ENCODE results near the gene MAP2K7.
"Not testable (repeated sequence)": the region's sequence is repeated elsewhere in the genome, so short reads cannot be mapped to it uniquely, and the experiment has no call there.

Gene MAP2K7

DNA sequence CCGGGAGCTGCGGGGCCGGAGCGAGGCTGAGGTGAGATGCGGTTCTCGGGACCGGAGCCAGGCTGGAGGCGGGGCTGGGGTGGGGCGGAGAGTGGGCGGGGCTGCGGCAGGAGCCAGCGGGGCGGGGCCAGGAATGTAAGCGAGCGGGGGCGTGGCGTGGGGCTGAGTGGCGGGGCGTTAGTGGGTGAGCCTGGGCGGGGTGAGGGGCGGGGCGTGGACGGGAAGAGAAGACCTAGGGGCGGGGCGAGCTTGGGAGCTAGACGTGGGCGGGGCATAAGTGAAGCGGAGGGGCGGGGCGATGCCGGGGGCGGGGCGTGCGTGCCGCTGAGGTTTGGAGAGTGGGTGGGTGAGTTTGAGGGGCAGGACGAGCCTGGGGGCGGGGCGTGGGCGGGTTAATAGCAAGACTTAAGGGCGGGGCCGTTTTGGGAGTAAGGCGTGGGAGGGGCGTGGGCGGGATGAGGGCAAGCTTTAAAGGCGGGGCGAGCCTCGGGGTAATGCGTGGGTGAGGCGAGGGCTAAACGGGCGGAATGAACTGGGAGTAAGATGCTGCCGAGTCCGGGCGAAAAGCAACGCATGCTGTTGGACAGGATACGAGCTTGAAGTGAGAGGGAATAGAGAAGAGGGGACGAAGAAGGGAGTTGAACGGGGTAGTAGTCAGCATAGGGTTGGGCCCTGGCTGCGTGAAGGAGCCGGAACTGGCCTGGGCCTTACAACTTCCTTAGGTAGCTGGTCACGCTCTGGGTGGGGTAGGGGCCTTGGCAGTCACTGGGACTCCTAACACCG, 17.0 kb downstream of the MAP2K7 start:
- DNase-seq, result peak; percentile 99

DNA sequence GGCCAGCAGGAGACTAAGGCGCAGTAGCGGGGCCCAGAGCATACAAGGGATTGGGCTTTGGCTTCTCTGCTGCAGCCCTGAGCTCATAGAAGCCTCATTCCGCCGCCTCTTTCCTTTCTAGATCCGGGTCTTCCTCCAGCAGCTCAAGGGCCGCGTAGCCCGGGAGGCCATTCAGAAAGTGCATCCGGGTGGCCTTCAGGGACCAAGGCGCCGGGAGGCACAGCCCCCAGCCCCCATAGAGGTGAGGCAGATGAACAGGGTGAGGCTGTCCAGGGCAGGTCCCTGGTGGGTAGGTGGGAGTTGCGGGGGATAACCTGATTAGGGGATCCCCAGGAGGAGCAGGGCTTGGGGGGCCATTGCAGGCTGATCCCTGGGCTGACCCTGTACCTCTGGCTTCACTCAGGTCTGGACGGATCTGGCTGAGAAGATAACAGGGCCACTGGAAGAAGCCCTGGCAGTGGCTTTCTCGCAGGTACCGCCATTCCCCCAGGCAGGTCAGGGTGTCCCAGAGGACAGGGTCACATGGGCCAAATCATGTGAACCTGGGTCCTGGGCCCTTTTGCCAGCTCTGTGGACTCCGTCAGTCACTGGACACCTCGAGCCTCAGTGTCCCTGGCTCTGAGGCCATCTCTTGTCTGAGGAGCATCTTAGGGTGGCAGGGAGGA, 17.8 kb downstream of the MAP2K7 start:
- DNase-seq, result no peak

GRCh38 chr19:7921967-7922835, 18.5 kb downstream of the MAP2K7 start:
- no peak for DNase-seq

GRCh38 chr19:7922836-7923195, 19.1 kb downstream of the MAP2K7 start:
- DNase-seq, result no peak

DNA sequence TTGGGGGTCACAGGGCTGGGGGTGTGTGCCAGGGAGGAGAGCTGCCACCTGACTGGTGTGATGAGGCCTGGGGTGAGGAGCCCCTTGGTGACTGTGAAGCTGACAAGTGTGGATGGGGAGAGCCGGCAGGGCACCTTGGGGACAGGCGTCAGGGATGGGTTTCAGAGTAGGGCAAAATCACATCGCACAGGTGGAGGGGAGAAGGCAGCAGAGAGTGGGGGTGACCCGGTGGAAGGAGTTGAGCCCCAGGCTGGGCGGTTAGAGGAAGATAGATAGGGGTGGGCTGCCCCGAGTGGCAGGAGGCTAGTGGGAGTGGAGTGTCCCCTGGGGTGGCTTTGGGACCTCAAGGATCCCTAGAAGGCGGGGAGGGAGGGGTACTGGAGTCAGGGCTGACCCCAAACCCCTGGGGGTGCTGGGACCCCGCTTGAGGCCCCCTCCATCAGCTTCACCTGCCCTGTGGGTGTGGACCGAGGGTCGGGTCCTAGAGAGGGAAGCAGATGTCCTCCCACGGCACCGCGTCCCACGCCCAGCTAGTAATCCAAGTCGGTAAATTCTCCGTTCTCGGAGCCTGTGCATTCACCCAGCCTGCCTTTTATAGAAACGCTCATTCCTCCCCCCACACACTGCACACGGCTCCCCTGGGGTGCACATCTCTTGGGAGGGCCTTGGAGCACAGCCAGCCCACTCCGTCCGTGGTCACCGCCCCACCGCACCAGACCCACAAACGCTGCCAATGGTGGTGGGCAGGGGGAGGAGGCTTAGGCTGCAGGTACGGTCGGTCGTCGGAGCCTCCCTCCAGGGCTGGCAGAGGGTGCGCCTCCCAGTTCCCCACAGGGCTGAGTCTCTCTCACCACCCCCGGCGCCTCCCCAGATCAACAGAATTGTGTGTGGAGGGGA, 19.9 kb downstream of the MAP2K7 start:
- no peak for DNase-seq

- no peak for DNase-seq
Observed at GRCh38 chr19:7924241-7924640, 20.6 kb downstream of the MAP2K7 start.

- no peak for DNase-seq
Observed at GRCh38 chr19:7924651-7925170, 21.0 kb downstream of the MAP2K7 start.

DNA sequence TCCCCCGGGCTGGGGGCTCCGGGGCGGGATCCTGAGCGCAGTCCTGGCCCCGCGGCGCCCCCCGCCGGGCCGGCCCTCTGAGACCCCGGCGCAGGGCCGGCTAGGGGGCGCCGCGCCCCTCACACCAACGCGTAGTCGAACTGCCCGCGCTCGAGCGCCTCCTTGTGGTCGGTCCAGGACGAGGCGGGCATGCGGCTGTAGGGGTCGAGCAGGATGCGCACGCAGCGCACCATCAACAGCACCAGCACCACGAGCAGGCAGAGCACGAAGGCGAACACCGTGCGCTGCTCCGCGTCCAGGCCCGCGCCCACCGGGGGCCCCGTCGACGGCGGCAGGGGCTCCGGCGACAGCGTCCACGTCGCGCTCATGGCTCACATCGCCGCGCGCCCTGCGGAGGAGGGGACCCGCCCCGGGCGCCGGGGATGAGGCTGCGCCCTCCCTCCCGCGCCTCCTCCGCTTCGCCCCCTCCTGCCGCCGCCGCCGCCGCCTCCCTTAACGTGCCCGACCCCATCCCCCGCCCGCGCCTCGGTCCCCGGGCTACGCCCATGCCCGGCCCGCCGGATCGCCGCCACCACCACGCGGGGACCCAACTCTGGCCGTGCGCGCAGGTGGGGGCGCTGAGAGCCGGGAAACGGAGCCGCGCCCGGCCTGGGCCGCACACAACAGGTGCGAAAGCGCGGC, 21.6 kb downstream of the MAP2K7 start:
- DNase-seq, result peak; percentile 51

- peak; percentile 35 for DNase-seq
Observed at GRCh38 chr19:7926021-7926726, 22.5 kb downstream of the MAP2K7 start, which contains the start of gene CTXN1. TSS of gene CTXN1 (minus strand) at chr19:7926135. CDS start at chr19:7925538, 597 bp downstream.

DNA sequence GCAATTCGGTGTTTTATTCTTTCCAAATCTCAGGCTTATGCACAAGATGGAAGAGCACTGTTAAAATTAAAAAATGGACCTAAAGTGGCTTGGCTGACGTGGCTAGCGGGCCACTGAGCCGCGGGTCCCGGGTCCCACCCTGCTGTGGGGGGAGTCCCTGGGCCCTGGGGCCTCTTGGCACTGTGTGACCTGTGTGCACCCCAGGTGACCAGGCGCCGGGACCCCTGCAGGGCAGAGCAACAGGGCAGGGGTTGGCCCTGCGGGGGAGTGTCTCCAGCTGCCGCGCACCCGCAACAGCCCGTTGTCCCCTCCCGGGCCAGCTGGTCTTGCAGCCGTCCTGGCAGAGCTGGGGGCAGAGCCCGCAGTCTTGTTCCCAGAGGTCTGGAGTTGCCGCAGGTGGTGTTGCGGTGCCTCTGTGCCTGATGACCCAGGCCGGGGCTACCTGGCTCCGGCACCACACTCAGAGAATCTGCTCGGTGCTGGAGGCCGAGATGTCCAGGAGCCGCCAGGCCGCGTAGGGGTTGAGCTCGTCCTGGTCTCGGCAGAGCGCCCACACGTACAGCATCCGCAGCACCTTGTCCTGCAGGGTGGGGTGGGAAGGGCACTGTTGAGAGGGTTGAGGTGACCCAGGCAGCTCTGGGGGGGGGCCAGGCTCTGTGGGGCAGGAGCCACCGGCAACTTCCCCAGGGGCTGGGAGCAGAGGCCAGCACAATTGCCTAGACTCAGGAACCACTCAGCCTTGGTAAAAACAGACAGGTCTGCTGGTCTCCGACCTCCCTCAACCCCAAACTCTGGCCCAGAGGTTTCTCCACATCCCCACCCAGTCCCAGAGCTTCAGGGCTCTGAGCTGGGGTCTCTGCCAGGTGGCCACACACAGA, 23.3 kb downstream of the MAP2K7 start:
- DNase-seq, result no peak

- DNase-seq, result no peak
Observed at GRCh38 chr19:7927605-7928333, 24.1 kb downstream of the MAP2K7 start.

DNA sequence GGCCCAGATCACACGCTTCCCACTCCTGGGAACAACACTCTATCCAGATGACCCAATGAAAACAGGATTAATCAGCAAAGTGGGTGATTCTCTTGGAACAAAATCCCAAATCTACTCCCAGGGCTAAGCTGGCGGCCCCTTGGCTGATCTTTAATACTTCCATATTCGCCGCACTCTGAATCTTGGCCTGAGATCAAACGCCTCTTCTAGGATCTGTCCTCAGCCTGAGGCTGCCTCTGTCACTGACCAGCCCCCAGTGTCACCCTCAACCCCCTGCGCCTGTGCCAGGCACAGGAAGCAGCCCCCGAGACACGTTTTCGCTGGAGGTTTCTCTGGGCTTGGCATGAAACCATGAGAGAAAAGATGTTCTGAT, 24.6 kb downstream of the MAP2K7 start:
- DNase-seq, result no peak

GRCh38 chr19:7928741-7929701, 25.3 kb downstream of the MAP2K7 start:
- DNase-seq, result peak; percentile 20

DNA sequence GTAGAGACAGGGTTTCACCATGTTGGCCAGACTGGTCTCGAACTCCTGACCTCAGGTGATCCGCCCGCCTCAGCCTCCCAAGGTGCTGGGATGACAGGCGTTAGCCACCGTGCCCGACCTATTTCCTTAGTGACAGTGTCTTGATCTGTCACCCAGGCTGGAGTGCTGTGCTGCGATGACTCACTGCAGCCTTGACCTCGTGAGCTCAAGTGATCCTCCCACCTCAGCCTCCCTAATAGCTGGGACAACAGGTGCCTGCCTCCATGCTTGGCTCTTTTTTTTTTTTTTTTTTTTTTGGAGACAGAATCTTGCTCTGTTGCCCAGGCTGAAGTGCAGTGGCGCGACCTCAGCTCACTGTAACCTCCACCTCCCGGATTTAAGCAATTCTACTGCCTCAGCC, 26.4 kb downstream of the MAP2K7 start:
- DNase-seq, result not testable (repeated sequence)

GRCh38 chr19:7930765-7931164, 27.1 kb downstream of the MAP2K7 start:
- DNase-seq, result no peak

DNA sequence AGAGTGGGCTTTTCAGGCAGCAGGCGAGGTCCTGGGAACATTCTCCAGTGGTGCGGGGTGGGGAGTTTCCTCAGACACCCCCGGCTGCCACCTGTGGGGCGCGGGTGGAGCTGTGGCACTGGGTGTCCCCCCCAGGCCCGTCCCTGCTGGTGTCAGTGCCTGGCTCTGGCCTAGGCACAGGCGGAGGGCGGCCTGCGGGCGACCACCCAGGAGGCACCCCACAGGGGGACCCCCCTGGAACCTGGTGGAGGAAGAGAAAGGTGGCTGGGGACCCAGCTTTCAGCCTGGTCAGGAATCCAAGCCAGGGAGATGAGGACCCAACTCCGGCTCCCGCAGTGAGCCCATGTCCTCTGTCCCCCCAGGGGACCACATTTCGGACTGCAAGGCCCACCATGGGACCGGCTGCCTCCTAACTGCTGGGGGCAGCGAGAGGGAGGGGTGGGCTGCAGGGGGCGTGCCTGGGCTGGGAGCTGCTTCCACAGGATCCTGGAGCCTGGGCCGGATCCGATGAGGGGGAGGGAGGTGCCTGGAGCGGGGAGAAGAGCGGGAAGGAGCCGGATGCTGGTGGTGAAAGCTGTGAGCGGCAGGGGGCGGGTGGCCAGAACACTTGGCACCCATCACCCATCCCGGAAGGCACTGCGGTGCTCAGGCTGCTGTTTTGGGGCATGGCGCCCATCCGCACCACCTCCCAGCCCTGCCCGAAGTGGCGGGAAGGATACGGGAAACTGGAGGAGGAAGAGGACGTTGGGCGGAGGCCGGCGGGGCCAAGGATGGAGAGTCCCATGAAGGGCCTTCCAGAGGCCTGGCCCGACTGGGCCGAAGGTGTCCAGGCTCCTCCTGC, 27.8 kb downstream of the MAP2K7 start:
- DNase-seq, result no peak
